Fibroblast of the aortic adventitia (primary cell): ENCODE measurements around the gene USO1. TPM values are rescaled to one million over a fixed set of nuclear protein-coding genes. Genes with fewer than 3 reads are reported as not detected.
A peak's percentile ranks its signal among the peaks of the same experiment; 100 is the strongest.

Experiments
- DNase-seq: peaks from one replicate; pipeline ENCODE4 v3.0.0-alpha.2; 2010; ENCODE audit warnings: low read depth
- H3K4me3 ChIP-seq: 2 replicates; pipeline ENCODE4 v1.5.1; 2011; ENCODE audit warnings: low read depth, mild to moderate bottlenecking, control low read depth, low read length, moderate library complexity
- total RNA-seq: library from RNA; depleted of rRNA; stranded (reverse); fragments of >200 nt; gene quantifications from 2 replicates; pipeline ENCODE4 v1.2.3, GENCODE V29; 2012; ENCODE audit warnings: low replicate concordance
- TF ChIP-seq, protein P1 (sequence below): IDR thresholded peaks from 2 replicates; pipeline ENCODE4 v1.5.1; 2011; ENCODE audit warnings: mild to moderate bottlenecking, low read length, control low read depth, inconsistent platforms; ENCODE audit not compliant: insufficient read depth

USO1 gene
- total RNA-seq, 1 donor: 124 TPM

DNA sequence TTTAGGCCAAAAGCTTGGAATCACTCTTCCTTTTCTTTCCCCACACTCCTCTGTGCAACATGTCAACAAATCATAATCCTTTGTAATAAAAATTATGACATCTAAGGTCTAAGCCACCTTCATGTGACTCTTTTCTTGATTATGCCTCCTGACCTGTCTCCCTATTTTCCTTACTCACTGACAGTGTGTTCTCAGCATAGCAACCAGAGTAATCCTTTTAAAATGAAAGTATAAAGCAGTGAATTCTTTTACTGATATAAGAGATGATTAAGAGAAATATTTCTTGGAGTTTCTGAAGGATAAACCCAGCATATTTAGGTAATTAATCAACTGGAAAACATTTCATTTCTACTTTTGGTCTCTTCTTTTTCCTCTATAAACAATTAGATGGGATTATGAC is 44.7 kb downstream of the USO1 start:
- H3K4me3 ChIP-seq: no peak overlapping the region
- DNase-seq: peak; percentile 11
- TF ChIP-seq, protein P1, sequence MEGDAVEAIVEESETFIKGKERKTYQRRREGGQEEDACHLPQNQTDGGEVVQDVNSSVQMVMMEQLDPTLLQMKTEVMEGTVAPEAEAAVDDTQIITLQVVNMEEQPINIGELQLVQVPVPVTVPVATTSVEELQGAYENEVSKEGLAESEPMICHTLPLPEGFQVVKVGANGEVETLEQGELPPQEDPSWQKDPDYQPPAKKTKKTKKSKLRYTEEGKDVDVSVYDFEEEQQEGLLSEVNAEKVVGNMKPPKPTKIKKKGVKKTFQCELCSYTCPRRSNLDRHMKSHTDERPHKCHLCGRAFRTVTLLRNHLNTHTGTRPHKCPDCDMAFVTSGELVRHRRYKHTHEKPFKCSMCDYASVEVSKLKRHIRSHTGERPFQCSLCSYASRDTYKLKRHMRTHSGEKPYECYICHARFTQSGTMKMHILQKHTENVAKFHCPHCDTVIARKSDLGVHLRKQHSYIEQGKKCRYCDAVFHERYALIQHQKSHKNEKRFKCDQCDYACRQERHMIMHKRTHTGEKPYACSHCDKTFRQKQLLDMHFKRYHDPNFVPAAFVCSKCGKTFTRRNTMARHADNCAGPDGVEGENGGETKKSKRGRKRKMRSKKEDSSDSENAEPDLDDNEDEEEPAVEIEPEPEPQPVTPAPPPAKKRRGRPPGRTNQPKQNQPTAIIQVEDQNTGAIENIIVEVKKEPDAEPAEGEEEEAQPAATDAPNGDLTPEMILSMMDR: no peak

DNA sequence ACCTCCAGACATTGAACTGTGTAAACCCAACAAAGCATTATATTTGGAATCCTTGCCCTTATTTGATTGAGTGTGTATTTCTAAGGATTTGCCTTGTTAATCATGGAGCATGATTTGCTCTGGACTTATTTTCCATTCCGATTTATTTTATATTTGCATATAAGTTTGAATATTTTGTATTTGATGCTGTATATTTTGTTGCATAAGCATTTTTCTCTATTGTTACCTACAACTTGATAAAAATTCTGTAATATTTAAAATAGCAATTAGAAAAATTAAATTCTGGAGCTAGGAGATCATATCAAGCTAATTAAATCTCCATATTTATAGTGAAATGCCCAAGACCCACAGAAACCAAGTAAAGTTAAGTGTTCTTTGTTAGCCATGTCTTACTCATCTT is 47.2 kb downstream of the USO1 start:
- TF ChIP-seq, protein P1: no peak
- no peak overlapping the region for H3K4me3 ChIP-seq
- no peak for DNase-seq

DNA sequence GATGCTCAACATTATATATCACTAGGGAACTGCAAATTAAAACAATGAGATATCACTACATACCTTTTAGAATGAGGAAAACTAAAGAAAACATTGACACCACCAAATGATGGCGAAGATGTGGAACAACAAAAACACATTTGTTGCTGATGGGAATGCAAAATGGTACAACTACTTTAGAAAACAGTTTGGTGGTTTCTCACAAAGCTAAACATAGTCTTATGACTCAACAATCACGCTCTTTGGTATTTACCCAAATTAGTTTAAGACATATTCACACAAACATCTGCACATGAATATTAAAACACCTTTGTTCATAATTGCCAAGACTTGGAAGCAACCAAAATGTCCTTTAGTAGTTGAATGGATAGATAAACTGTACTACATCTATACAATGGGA is 53.2 kb downstream of the USO1 start:
- H3K4me3 ChIP-seq: no peak overlapping the region
- no peak for DNase-seq
- TF ChIP-seq, protein P1: no peak

DNA sequence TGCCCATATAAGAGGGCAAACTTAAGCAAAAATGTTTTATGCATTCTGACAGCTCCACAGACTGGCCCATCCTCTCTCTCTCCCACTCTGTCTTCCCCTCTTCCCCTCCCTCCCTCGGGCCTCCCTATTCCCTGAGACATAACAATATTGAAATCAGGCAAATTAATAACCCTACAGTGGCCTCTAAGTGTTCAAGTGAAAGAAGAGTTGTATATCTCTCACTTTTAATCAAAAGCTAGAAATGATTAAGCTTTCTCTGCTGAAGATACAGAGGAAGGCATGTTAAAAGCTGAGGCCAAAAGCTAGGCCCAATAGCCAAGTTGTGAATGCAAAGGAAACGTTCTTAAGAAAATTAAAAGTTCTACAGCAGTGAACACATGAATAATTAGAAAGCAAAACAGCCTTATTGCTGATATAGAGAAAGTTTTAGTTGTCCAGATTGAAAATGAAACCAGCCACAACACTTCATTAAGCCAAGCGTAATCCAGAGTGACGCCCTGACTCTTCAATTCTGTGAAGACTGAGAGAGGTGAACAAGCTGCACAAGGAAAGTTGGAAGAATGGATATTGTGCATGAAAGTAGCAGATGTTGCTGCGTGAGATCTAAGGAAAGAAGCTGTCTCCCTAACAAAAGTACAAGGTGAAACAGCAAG is 54.9 kb downstream of the USO1 start:
- TF ChIP-seq, protein P1: no peak
- no peak overlapping the region for H3K4me3 ChIP-seq
- no peak for DNase-seq

DNA sequence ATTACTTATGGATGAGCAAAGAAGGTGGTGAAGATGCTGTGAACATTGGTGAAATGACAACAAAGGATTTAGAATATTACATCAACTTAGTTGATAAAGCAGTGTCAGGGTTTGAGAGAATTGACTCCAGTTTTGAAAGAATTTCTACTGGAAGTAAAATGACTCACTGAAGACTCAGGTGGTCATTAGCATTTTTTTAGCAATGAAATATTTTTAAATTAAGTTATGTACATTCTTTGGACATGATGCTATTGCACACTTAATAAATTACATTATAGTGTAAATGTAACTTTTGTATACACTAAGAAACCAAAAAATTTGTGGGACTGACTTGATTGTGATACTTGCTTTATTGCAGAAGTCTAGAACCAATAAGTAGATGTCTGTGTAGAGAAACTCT is 56.9 kb downstream of the USO1 start:
- no peak overlapping the region for H3K4me3 ChIP-seq
- DNase-seq: no peak
- TF ChIP-seq, protein P1: no peak

DNA sequence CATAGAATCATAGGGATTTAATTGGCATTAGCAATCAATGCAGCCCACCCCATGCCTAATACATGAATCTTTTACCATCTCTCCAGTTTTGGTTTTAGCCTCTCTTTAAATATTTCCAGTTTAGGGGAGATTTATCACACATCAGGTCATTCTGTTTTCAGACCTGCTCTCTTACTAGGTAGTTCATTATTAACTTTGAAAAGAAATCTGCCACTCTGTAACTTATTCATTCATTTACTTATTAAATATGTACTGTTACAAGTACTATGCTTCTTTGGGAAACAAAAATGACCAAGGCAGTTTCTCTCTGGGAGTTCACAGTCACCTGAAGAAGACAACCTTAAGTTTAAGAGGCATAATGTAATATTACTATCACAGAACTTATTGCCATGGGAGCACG is 62.1 kb downstream of the USO1 start:
- DNase-seq: no peak
- TF ChIP-seq, protein P1: no peak
- no peak overlapping the region for H3K4me3 ChIP-seq

DNA sequence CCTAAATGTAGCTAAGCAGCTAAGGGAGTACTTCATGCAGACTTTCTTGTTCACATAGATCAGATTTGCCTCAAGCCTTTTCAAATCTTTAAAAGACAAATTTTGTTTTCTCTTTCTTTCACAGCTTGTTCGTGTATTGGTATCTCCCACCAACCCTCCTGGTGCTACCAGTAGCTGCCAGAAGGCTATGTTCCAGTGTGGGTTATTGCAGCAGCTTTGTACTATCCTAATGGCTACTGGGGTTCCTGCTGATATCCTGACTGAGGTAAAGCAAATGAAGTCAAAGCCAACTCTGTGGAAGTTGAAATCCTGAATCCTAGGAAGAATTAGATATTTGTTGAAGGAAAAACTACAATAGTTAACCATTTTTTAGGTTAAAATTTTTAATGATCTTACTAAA is 62.6 kb downstream of the USO1 start:
- no peak for DNase-seq
- TF ChIP-seq, protein P1: no peak
- no peak overlapping the region for H3K4me3 ChIP-seq
